Body of pancreas (tissue), 4 donors: ENCODE data around the gene MED16.

Experiments
- POLR2A ChIP-seq, 3 donors: fragments of 450-650 bp; IDR thresholded peaks; one replicate each; pipeline ENCODE4 v1.6.1; 2016; ENCODE audit warnings: antibody characterized with exemption in 3 of 3, mild to moderate bottlenecking in 2 of 3
- TF ChIP-seq, protein P1 (sequence below), 7 experiments: fragments of 450-650 bp in 4 of 7; fragments of 200-600 bp in 3 of 7; sonication (generic) in 3 of 7; IDR thresholded peaks; one replicate each; pipeline ENCODE4 v1.5.1; 2016 to 2019; ENCODE audit warnings: antibody characterized with exemption in 7 of 7

DNA sequence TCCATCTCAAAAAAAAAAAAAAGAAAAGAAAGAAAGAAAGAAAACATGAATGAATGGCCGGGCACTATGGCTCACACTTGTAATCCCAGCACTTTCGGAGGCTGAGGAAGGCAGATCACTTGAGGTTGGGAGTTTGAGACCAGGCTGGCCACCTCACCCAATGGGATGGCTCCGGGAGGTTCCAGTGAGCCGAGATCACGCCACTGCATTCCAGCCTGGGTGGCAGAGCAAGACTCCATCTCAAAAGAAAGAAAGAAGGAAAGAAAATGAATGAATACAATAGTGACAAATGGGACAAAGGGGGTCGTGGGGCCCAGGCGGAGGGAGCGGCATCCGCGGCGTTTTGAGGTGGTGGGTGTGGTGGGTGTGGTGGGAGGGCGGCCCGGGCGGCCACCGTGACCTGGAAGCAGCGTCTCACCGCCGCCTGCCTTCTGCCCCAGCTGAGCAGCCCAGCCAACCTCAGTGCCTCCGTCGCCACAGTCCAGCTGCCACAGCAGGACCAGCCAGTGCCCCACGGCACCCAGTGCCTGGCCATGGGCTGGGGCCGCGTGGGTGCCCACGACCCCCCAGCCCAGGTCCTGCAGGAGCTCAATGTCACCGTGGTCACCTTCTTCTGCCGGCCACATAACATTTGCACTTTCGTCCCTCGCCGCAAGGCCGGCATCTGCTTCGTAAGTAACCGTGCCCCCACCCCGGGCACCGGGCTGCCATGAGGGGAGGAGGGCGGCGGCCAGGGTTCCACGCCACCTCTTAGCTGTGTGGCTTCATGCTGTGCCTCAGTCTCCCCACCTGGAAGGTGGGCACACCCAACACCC is 47.1 kb downstream of the MED16 start:
- no peak for TF ChIP-seq POLR2A (IDR thresholded peaks at IDR 0.05)
- TF ChIP-seq, protein P1, sequence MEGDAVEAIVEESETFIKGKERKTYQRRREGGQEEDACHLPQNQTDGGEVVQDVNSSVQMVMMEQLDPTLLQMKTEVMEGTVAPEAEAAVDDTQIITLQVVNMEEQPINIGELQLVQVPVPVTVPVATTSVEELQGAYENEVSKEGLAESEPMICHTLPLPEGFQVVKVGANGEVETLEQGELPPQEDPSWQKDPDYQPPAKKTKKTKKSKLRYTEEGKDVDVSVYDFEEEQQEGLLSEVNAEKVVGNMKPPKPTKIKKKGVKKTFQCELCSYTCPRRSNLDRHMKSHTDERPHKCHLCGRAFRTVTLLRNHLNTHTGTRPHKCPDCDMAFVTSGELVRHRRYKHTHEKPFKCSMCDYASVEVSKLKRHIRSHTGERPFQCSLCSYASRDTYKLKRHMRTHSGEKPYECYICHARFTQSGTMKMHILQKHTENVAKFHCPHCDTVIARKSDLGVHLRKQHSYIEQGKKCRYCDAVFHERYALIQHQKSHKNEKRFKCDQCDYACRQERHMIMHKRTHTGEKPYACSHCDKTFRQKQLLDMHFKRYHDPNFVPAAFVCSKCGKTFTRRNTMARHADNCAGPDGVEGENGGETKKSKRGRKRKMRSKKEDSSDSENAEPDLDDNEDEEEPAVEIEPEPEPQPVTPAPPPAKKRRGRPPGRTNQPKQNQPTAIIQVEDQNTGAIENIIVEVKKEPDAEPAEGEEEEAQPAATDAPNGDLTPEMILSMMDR (IDR thresholded peaks at IDR 0.05) = no peak
